Epithelial cell of esophagus (primary cell): Measurements from ENCODE around the gene MYH15.

ENCODE experiments used
- DNase-seq: peaks from one replicate; pipeline ENCODE4 v3.0.0; 2010; ENCODE audit warnings: low read depth
- H3K4me3 ChIP-seq: 2 replicates; pipeline ENCODE4 v1.5.1; 2011; ENCODE audit warnings: mild to moderate bottlenecking, low read length, control low read depth
- TF ChIP-seq, protein P1 (sequence below): IDR thresholded peaks from 2 replicates; pipeline ENCODE4 v1.5.1; 2011; ENCODE audit warnings: low read depth, mild to moderate bottlenecking, low read length, control low read depth, inconsistent platforms; ENCODE audit not compliant: insufficient read depth; ENCODE audit errors: missing control alignments

Gene MYH15

GRCh38 chr3:108501535-108501934 lies 8.9 kb downstream of the MYH15 start:
- peak; percentile 53 for DNase-seq
- TF ChIP-seq, protein P1, sequence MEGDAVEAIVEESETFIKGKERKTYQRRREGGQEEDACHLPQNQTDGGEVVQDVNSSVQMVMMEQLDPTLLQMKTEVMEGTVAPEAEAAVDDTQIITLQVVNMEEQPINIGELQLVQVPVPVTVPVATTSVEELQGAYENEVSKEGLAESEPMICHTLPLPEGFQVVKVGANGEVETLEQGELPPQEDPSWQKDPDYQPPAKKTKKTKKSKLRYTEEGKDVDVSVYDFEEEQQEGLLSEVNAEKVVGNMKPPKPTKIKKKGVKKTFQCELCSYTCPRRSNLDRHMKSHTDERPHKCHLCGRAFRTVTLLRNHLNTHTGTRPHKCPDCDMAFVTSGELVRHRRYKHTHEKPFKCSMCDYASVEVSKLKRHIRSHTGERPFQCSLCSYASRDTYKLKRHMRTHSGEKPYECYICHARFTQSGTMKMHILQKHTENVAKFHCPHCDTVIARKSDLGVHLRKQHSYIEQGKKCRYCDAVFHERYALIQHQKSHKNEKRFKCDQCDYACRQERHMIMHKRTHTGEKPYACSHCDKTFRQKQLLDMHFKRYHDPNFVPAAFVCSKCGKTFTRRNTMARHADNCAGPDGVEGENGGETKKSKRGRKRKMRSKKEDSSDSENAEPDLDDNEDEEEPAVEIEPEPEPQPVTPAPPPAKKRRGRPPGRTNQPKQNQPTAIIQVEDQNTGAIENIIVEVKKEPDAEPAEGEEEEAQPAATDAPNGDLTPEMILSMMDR = no peak
- H3K4me3 ChIP-seq = no peak overlapping the region

GRCh38 chr3:108500728-108501127 lies 9.7 kb downstream of the MYH15 start:
- TF ChIP-seq, protein P1 = no peak
- no peak overlapping the region for H3K4me3 ChIP-seq
- peak; percentile 22 for DNase-seq

DNA sequence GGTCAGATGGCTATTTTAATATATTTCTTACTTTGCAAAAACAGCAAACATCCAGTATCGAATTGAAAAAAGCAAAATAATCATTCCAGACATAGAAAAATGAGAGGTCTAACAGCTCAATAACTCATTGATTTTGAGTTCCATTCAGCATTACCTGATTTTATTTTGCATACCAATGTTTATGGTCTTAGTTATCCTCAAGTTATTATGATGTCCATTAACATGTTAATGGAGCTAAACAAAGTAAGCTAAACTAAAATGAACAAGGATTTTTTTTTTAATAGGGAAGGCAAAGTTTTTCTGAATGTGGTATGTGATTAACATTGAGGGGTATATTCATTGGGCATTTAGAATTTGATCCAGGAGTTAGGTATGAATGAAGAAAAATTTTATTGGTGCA lies 13.1 kb downstream of the MYH15 start:
- DNase-seq = no peak
- TF ChIP-seq, protein P1 = no peak
- H3K4me3 ChIP-seq = no peak overlapping the region

GRCh38 chr3:108495717-108496116 lies 14.7 kb downstream of the MYH15 start:
- TF ChIP-seq, protein P1 = no peak
- no peak overlapping the region for H3K4me3 ChIP-seq
- no peak for DNase-seq

DNA sequence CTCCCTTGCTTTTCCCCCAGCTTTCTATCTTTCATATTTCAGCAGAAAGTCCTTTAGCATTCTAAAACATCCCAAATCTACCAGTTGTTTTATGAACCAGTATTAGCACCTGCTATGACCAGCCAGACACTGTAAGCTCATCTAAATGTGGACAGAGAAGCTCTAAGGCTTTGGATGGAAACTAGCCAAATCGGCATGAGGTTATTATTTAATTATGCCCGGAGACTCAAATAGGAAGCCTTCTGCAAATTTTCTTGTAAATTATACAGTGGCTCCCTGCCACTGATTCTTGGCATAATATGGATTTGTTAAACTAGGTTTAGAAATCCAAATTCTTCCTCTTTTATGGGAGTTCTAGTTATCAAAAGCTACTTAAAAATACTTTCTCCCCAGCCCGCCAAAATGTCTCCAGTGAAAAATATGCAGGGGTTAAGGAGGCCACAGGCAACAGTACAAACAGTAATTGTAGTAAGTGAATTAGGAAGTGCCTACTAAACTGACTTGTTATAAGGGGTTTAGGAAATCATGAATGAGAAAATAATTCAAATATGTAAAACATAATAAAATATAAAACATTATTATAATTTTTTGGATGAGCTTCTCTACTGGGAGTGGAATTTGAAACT lies 15.4 kb downstream of the MYH15 start:
- DNase-seq = no peak
- TF ChIP-seq, protein P1 = no peak
- H3K4me3 ChIP-seq = no peak overlapping the region

- peak; percentile 33 for DNase-seq
- no peak overlapping the region for H3K4me3 ChIP-seq
- TF ChIP-seq, protein P1 = peak; percentile 57
Measured at GRCh38 chr3:108493862-108494261, 16.5 kb downstream of the MYH15 start.

DNA sequence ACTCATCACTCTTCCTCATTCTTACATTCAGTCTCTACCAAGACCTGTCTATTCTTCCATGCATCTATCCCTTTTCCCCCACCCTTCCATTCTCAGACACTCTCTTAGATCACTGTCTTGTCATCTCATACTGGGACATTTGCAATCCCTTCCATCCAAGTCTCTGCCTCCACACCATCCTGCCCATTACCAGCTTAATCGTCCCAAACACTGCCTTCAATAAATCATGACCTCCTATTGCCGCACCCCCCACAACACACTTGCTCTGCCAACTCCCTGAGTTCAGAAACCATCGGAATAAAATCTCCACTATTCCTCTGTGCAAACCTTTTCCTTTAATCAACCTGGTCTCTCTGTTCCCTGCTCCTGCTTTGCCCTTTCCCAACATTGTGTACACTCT lies 18.9 kb downstream of the MYH15 start:
- TF ChIP-seq, protein P1 = no peak
- no peak overlapping the region for H3K4me3 ChIP-seq

More for the DNA sequence above, 18.9 kb downstream of the MYH15 start:
- DNase-seq = no peak
